Measurements from ENCODE around the gene CDPF1.
A peak's percentile ranks its signal among the peaks of the same experiment; 100 is the strongest.

CDPF1 gene

GRCh38 chr22:46251816-46252380, 1.8 kb upstream of the CDPF1 start:
- no peak for DNase-seq
- Histone ChIP-seq H3K23ac (ENCODE audit: low read length) (no peak overlapping the region), H3K27me3 (ENCODE audit: insufficient read depth, low read length, poor library complexity) (no peaks in the 10 kb centered on the region), H3K9ac (ENCODE audit: low read length) (no peak overlapping the region), H3K36me3 (ENCODE audit: control insufficient read depth, insufficient read depth, low read length) (no peaks in the 10 kb centered on the region), H2BK15ac (replicated peaks; ENCODE audit: low read depth) (no peak overlapping the region), H2BK5ac (ENCODE audit: low read length) (no peak overlapping the region), H2BK120ac (ENCODE audit: low read depth, low read length) (no peak overlapping the region), H3K79me1 (ENCODE audit: low read length) (no peaks in the 10 kb centered on the region), H3K27ac (ENCODE audit: low read depth, low read length) (no peak overlapping the region), H3K4ac (ENCODE audit: low read depth, low read length) (no peak overlapping the region), H2AK5ac (ENCODE audit: low read length) (no peak overlapping the region), H3K56ac (ENCODE audit: low read length) (no peak overlapping the region), H4K8ac (ENCODE audit: low read depth, low read length) (no peak overlapping the region), H3K79me2 (ENCODE audit: control insufficient read depth, insufficient read depth, low read length) (no peaks in the 10 kb centered on the region), H3K4me3 (ENCODE audit: low read length) (no peak overlapping the region), H4K5ac (ENCODE audit: low read length) (no peak overlapping the region), H3K4me2 (ENCODE audit: low read length) (no peak overlapping the region), H3K4me1 (ENCODE audit: control insufficient read depth, low read depth, low read length) (no peaks in the 10 kb centered on the region), H3K18ac (ENCODE audit: low read length) (no peak overlapping the region)
- WGBS (ENCODE audit: extremely low coverage, insufficient coverage, low lambda C conversion rate), result 100% methylated on average over 2 of the region's 9 CpGs

DNA sequence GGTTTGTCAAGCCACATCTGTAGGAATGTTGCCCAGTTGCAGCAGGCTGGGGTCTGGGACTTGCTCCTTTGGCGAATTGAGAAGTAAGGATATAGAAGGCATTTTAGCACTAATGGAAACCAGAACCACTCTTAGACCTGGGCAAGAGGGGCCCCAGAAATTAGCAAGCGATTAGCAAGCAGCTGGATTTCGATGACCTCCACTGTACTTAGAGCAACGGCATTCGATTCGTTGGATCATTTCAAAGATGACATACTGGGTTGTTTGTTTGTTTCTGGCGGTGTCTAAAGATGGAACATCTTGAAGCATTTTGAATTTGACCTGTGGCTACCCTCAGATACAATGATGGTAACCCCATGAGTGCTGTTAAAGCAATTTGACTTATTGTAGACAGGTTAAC, 1.2 kb upstream of the CDPF1 start:
- Histone ChIP-seq H3K4ac (ENCODE audit: low read depth, low read length) (no peak overlapping the region), H2BK15ac (replicated peaks; ENCODE audit: low read depth) (no peak overlapping the region), H2AK5ac (ENCODE audit: low read length) (no peak overlapping the region), H3K27me3 (ENCODE audit: insufficient read depth, low read length, poor library complexity) (no peaks in the 10 kb centered on the region), H3K36me3 (ENCODE audit: control insufficient read depth, insufficient read depth, low read length) (no peaks in the 10 kb centered on the region), H3K79me1 (ENCODE audit: low read length) (no peaks in the 10 kb centered on the region), H3K23ac (ENCODE audit: low read length) (no peak overlapping the region), H2BK120ac (ENCODE audit: low read depth, low read length) (no peak overlapping the region), H3K79me2 (ENCODE audit: control insufficient read depth, insufficient read depth, low read length) (no peaks in the 10 kb centered on the region), H3K4me3 (ENCODE audit: low read length) (no peak overlapping the region), H3K4me2 (ENCODE audit: low read length) (no peak overlapping the region), H2BK5ac (ENCODE audit: low read length) (no peak overlapping the region), H3K27ac (ENCODE audit: low read depth, low read length) (no peak overlapping the region), H3K56ac (ENCODE audit: low read length) (no peak overlapping the region), H4K5ac (ENCODE audit: low read length) (no peak overlapping the region), H3K9ac (ENCODE audit: low read length) (peak overlapping the region; percentile 89), H3K18ac (ENCODE audit: low read length) (no peak overlapping the region), H3K4me1 (ENCODE audit: control insufficient read depth, low read depth, low read length) (no peaks in the 10 kb centered on the region), H4K8ac (ENCODE audit: low read depth, low read length) (no peak overlapping the region)
- no peak for DNase-seq
- no CpG with 5 or more reads among the region's 7 CpGs for WGBS (ENCODE audit: extremely low coverage, insufficient coverage, low lambda C conversion rate)

GRCh38 chr22:46250783-46251125, 661 bp upstream of the CDPF1 start:
- Histone ChIP-seq H2BK15ac (replicated peaks; ENCODE audit: low read depth) (no peak overlapping the region), H3K36me3 (ENCODE audit: control insufficient read depth, insufficient read depth, low read length) (no peaks in the 10 kb centered on the region), H3K4me2 (ENCODE audit: low read length) (peak overlapping the region; percentile 93), H3K79me2 (ENCODE audit: control insufficient read depth, insufficient read depth, low read length) (no peaks in the 10 kb centered on the region), H4K8ac (ENCODE audit: low read depth, low read length) (no peak overlapping the region), H2BK120ac (ENCODE audit: low read depth, low read length) (no peak overlapping the region), H3K4me1 (ENCODE audit: control insufficient read depth, low read depth, low read length) (no peaks in the 10 kb centered on the region), H3K56ac (ENCODE audit: low read length) (peak overlapping the region; percentile 91), H3K79me1 (ENCODE audit: low read length) (no peaks in the 10 kb centered on the region), H3K27me3 (ENCODE audit: insufficient read depth, low read length, poor library complexity) (no peaks in the 10 kb centered on the region), H2AK5ac (ENCODE audit: low read length) (no peak overlapping the region), H2BK5ac (ENCODE audit: low read length) (no peak overlapping the region), H4K5ac (ENCODE audit: low read length) (no peak overlapping the region), H3K9ac (ENCODE audit: low read length) (peak overlapping the region; percentile 89), H3K27ac (ENCODE audit: low read depth, low read length) (no peak overlapping the region), H3K18ac (ENCODE audit: low read length) (no peak overlapping the region), H3K4me3 (ENCODE audit: low read length) (peak overlapping the region; percentile 64), H3K4ac (ENCODE audit: low read depth, low read length) (no peak overlapping the region), H3K23ac (ENCODE audit: low read length) (peak overlapping the region; percentile 80)
- DNase-seq, result no peak
- WGBS (ENCODE audit: extremely low coverage, insufficient coverage, low lambda C conversion rate), result no CpG with 5 or more reads among the region's 25 CpGs

DNA sequence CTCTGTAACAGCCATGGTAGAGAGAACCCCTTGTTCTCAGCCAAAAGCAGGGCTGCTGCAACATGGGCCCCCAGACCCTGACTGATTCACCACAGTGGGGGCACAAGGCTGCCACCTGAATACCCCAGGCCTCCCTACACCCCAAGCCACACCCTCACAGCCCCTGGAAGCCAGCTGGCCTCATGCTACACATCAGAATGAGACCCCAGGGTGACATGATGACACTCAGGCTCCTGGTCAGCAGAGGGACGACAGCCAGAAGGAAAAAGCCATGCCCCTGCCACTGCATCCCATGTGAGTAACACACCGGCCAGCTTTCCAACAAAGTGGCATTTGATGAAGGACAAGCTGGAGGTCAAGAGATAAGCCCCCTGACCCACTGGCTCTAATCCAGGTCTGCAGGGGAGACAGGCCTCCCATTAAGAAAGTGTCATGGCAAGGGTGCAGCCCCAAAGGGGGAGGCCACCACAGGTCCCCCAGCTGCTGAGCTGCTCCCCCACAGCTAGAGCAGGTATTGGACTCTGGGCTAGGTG, 2.6 kb downstream of the CDPF1 start:
- no peak overlapping the region for H3K4me2 ChIP-seq (ENCODE audit: low read length)
- no peak overlapping the region for H3K18ac ChIP-seq (ENCODE audit: low read length)
- no peak overlapping the region for H2AK5ac ChIP-seq (ENCODE audit: low read length)
- H3K56ac ChIP-seq (ENCODE audit: low read length), result no peak overlapping the region
- H2BK120ac ChIP-seq (ENCODE audit: low read depth, low read length), result no peak overlapping the region
- no peak overlapping the region for H2BK5ac ChIP-seq (ENCODE audit: low read length)
- no CpG with 5 or more reads among the region's 2 CpGs for WGBS (ENCODE audit: extremely low coverage, insufficient coverage, low lambda C conversion rate)
- H3K36me3 ChIP-seq (ENCODE audit: control insufficient read depth, insufficient read depth, low read length), result no peaks in the 10 kb centered on the region
- H3K27ac ChIP-seq (ENCODE audit: low read depth, low read length), result no peak overlapping the region
- no peak overlapping the region for H2BK15ac ChIP-seq (replicated peaks; ENCODE audit: low read depth)
- H4K5ac ChIP-seq (ENCODE audit: low read length), result no peak overlapping the region
- no peaks in the 10 kb centered on the region for H3K79me2 ChIP-seq (ENCODE audit: control insufficient read depth, insufficient read depth, low read length)
- H4K8ac ChIP-seq (ENCODE audit: low read depth, low read length), result no peak overlapping the region
- H3K79me1 ChIP-seq (ENCODE audit: low read length), result no peaks in the 10 kb centered on the region
- H3K4me1 ChIP-seq (ENCODE audit: control insufficient read depth, low read depth, low read length), result no peaks in the 10 kb centered on the region
- H3K4me3 ChIP-seq (ENCODE audit: low read length), result no peak overlapping the region
- no peaks in the 10 kb centered on the region for H3K27me3 ChIP-seq (ENCODE audit: insufficient read depth, low read length, poor library complexity)
- H3K4ac ChIP-seq (ENCODE audit: low read depth, low read length), result no peak overlapping the region
- no peak overlapping the region for H3K9ac ChIP-seq (ENCODE audit: low read length)
- DNase-seq, result no peak
- H3K23ac ChIP-seq (ENCODE audit: low read length), result no peak overlapping the region

GRCh38 chr22:46246178-46246577, 3.9 kb downstream of the CDPF1 start:
- H3K4me1 ChIP-seq (ENCODE audit: control insufficient read depth, low read depth, low read length), result no peaks in the 10 kb centered on the region
- no peaks in the 10 kb centered on the region for H3K36me3 ChIP-seq (ENCODE audit: control insufficient read depth, insufficient read depth, low read length)
- no peak overlapping the region for H3K9ac ChIP-seq (ENCODE audit: low read length)
- no peak overlapping the region for H4K5ac ChIP-seq (ENCODE audit: low read length)
- no peak overlapping the region for H3K56ac ChIP-seq (ENCODE audit: low read length)
- no peak overlapping the region for H3K18ac ChIP-seq (ENCODE audit: low read length)
- H3K4me2 ChIP-seq (ENCODE audit: low read length), result no peak overlapping the region
- no peak overlapping the region for H3K4me3 ChIP-seq (ENCODE audit: low read length)
- H3K27ac ChIP-seq (ENCODE audit: low read depth, low read length), result no peak overlapping the region
- no peak overlapping the region for H2AK5ac ChIP-seq (ENCODE audit: low read length)
- H2BK15ac ChIP-seq (replicated peaks; ENCODE audit: low read depth), result no peak overlapping the region
- H3K79me1 ChIP-seq (ENCODE audit: low read length), result no peaks in the 10 kb centered on the region
- no peak overlapping the region for H4K8ac ChIP-seq (ENCODE audit: low read depth, low read length)
- no peak for DNase-seq
- no peaks in the 10 kb centered on the region for H3K27me3 ChIP-seq (ENCODE audit: insufficient read depth, low read length, poor library complexity)
- no peak overlapping the region for H2BK5ac ChIP-seq (ENCODE audit: low read length)
- no peaks in the 10 kb centered on the region for H3K79me2 ChIP-seq (ENCODE audit: control insufficient read depth, insufficient read depth, low read length)
- no peak overlapping the region for H2BK120ac ChIP-seq (ENCODE audit: low read depth, low read length)
- no CpG with 5 or more reads among the region's 10 CpGs for WGBS (ENCODE audit: extremely low coverage, insufficient coverage, low lambda C conversion rate)
- no peak overlapping the region for H3K4ac ChIP-seq (ENCODE audit: low read depth, low read length)
- no peak overlapping the region for H3K23ac ChIP-seq (ENCODE audit: low read length)

DNA sequence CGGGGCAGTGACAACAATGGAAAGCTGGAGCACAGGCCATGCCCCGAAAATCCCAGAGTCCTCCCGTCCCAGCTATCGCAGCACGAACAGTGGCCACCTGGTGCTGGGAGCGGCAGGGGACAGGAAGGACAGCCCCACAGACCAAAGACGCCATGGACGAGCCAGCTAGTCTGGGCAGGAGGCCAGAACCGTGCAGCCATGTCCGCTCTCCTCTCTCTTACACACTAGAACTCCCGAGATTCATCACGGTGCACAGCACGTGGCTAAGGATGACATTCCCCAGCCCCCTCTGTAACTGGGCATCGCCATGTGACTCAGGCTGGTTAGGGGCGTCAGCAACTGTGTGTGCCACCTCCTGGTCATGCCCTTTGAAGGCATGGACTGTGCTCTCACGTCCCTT, 4.6 kb downstream of the CDPF1 start:
- no peak overlapping the region for H3K23ac ChIP-seq (ENCODE audit: low read length)
- H3K36me3 ChIP-seq (ENCODE audit: control insufficient read depth, insufficient read depth, low read length), result no peaks in the 10 kb centered on the region
- H3K27ac ChIP-seq (ENCODE audit: low read depth, low read length), result no peak overlapping the region
- no peak overlapping the region for H3K4ac ChIP-seq (ENCODE audit: low read depth, low read length)
- no peak overlapping the region for H3K4me3 ChIP-seq (ENCODE audit: low read length)
- no peak for DNase-seq
- no peaks in the 10 kb centered on the region for H3K27me3 ChIP-seq (ENCODE audit: insufficient read depth, low read length, poor library complexity)
- no peak overlapping the region for H2BK120ac ChIP-seq (ENCODE audit: low read depth, low read length)
- H3K18ac ChIP-seq (ENCODE audit: low read length), result no peak overlapping the region
- no peak overlapping the region for H3K9ac ChIP-seq (ENCODE audit: low read length)
- H2BK5ac ChIP-seq (ENCODE audit: low read length), result no peak overlapping the region
- no peak overlapping the region for H2AK5ac ChIP-seq (ENCODE audit: low read length)
- H3K79me1 ChIP-seq (ENCODE audit: low read length), result no peaks in the 10 kb centered on the region
- no CpG with 5 or more reads among the region's 16 CpGs for WGBS (ENCODE audit: extremely low coverage, insufficient coverage, low lambda C conversion rate)
- H3K4me2 ChIP-seq (ENCODE audit: low read length), result no peak overlapping the region
- H4K8ac ChIP-seq (ENCODE audit: low read depth, low read length), result no peak overlapping the region
- H3K79me2 ChIP-seq (ENCODE audit: control insufficient read depth, insufficient read depth, low read length), result no peaks in the 10 kb centered on the region
- no peaks in the 10 kb centered on the region for H3K4me1 ChIP-seq (ENCODE audit: control insufficient read depth, low read depth, low read length)
- no peak overlapping the region for H3K56ac ChIP-seq (ENCODE audit: low read length)
- no peak overlapping the region for H4K5ac ChIP-seq (ENCODE audit: low read length)
- no peak overlapping the region for H2BK15ac ChIP-seq (replicated peaks; ENCODE audit: low read depth)
